ENCODE data around the gene MOG.

Gene MOG

DNA sequence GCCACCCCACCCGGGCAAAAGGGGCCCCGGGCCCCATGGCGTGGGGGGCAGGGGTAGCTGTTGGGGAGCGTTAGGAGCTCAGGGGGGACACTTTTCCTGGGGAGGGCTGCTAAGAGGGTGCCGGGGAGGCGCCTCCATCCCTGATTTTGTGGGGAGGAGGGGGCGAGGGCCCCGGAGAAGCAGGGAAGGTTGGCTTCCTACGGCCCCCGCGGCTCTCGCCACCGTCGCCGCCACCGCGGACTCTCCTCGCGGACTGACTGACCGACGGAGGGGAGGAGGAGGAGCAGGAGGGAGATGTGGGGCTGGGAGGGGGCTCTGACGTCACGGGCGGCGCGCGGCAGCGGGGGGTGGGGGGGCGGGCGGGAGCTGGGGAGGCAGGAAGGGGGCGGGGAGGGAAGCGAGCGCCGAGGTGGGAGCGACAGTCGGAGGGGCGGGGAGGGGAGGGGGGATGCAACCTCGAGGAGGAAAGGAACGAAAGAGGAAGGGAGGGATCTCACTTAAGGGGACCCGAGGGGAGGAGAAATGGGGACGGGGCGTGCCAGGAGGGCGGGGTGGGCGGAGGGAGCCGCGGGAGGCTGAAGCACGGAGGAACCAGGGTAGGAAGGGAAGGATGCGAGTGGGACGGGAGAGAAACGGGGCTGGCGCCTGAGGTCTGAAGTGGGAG, 29.0 kb upstream of the MOG start:
- peak overlapping the region; percentile 44 for H3K27ac ChIP-seq (ENCODE audit: low read length)
- H4K20me1 ChIP-seq (ENCODE audit: insufficient read depth, low read length) = 0 out of 2 replicates have a peak, but pooled peaks cover 7% of the 10 kb centered on the region
- H3K4me1 ChIP-seq (ENCODE audit: insufficient read depth, low read length) = peaks cover 41% of the 10 kb centered on the region
- peak; percentile 84 for DNase-seq
- H3K4me2 ChIP-seq (ENCODE audit: insufficient read depth, low read length) = peak overlapping the region; percentile 66
- no peaks in the 10 kb centered on the region for H3K9me3 ChIP-seq (ENCODE audit: insufficient read depth, low read length, severe bottlenecking)
- H3K9ac ChIP-seq (ENCODE audit: low read depth, low read length) = peak overlapping the region; percentile 49
- H3K27me3 ChIP-seq (ENCODE audit: insufficient read depth, low read length, poor library complexity) = no peaks in the 10 kb centered on the region
- no peak for TF ChIP-seq EZH2 (IDR thresholded peaks at IDR 0.05; ENCODE audit: borderline replicate concordance, low read depth, low read length, severe bottlenecking)
- TF ChIP-seq, protein P1, sequence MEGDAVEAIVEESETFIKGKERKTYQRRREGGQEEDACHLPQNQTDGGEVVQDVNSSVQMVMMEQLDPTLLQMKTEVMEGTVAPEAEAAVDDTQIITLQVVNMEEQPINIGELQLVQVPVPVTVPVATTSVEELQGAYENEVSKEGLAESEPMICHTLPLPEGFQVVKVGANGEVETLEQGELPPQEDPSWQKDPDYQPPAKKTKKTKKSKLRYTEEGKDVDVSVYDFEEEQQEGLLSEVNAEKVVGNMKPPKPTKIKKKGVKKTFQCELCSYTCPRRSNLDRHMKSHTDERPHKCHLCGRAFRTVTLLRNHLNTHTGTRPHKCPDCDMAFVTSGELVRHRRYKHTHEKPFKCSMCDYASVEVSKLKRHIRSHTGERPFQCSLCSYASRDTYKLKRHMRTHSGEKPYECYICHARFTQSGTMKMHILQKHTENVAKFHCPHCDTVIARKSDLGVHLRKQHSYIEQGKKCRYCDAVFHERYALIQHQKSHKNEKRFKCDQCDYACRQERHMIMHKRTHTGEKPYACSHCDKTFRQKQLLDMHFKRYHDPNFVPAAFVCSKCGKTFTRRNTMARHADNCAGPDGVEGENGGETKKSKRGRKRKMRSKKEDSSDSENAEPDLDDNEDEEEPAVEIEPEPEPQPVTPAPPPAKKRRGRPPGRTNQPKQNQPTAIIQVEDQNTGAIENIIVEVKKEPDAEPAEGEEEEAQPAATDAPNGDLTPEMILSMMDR (IDR thresholded peaks at IDR 0.05; ENCODE audit: borderline replicate concordance, extremely low read depth, low read length, poor library complexity, severe bottlenecking) = no peak
- peak overlapping the region; percentile 1 to 56; a peak in 3 of 4 replicates for H3K4me3 ChIP-seq (ENCODE audit: low read depth in 1 of 2, low read length in 2 of 2)
- H2AFZ ChIP-seq (ENCODE audit: low read depth, low read length) = peak overlapping the region; percentile 69
- H3K79me2 ChIP-seq (ENCODE audit: insufficient read depth, low read length) = no peaks in the 10 kb centered on the region
- ATAC-seq (ENCODE audit: insufficient read depth, low read depth) = peak; percentile 51
- H3K36me3 ChIP-seq (ENCODE audit: insufficient read depth, low read length) = peaks cover 8% of the 10 kb centered on the region; the same call in 1 of the 2 replicates

DNA sequence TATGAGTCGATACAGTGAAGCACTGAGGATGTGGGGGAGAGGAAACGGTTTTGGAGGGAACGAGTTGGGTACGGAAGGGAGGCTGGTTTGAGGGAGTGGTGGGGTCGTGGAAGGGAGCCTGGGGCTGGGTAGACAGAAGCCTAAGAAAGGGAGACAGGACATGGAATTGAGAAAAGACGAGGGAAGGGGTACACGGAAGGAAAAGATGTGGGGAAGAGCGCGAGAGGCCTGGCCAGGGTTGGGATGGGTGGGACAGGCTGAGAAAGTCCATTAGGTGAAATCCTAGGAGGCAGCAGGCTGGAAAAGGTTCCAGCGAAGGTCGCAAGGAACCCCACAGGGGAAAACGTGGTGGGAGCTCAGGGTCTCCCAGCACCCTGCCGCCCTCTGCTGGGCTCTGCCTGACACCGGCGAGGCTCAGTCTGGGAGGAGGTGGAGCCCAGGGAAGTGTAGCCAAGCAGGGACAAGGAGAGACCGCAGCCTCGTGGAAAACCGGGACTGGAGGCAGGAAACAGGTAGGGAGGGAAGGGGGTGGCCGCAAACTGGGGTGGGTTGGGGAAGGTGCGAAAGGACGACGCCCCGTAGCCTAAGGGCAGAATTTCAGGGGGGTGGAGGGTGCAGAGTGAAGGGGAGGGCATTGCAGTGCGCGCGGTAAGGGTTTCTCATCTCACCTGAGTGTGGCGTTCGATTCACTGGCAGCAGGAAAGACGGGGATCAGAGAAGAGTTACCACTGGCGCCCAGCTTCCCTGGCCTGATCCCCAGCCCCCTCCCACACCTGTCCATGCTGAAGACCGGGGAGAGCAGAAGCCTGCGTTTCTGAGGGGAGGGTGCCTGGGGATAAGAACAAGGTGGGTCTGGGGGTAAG, 28.2 kb upstream of the MOG start:
- ATAC-seq (ENCODE audit: insufficient read depth, low read depth) = peak; percentile 62
- peak overlapping the region; percentile 44 for H3K27ac ChIP-seq (ENCODE audit: low read length)

DNA sequence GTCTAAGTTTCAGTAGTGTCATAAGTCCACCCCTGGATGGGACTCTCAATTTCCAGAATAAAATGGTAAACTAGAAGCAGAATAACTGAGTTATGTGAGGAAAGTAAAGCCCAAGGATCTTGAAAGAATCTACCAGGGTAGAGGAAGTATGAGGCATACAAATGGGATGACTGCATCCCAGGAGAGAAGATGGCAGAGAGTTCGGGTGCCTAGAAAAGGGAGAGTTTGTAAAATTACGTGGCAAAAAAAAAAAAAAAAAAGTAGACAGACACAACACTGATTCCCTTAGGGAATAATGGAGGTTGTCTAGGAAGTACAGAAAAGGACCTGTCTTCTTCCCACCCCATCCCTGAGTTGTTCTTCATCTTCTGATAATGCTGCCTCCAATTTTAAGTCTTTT, 27.3 kb upstream of the MOG start:
- Histone ChIP-seq H3K27me3 (ENCODE audit: insufficient read depth, low read length, poor library complexity) (no peaks in the 10 kb centered on the region), H3K36me3 (ENCODE audit: insufficient read depth, low read length) (no peaks in the 10 kb centered on the region), H3K9ac (ENCODE audit: low read depth, low read length) (peak overlapping the region; percentile 49; the same call in 1 of the 2 replicates), H3K4me1 (ENCODE audit: insufficient read depth, low read length) (peaks cover 50% of the 10 kb centered on the region), H3K4me2 (ENCODE audit: insufficient read depth, low read length) (peak overlapping the region; percentile 66), H2AFZ (ENCODE audit: low read depth, low read length) (no peak overlapping the region), H3K4me3 (ENCODE audit: low read depth in 1 of 2, low read length in 2 of 2) (peak overlapping the region in 1 of 2 experiments; percentile 56; a peak in 1 of 4 replicates), H3K9me3 (ENCODE audit: insufficient read depth, low read length, severe bottlenecking) (no peaks in the 10 kb centered on the region), H3K27ac (ENCODE audit: low read length) (no peak overlapping the region), H3K79me2 (ENCODE audit: insufficient read depth, low read length) (no peaks in the 10 kb centered on the region), H4K20me1 (ENCODE audit: insufficient read depth, low read length) (0 out of 2 replicates have a peak, but pooled peaks cover 7% of the 10 kb centered on the region)
- ATAC-seq (ENCODE audit: insufficient read depth, low read depth) (no peak), DNase-seq (no peak)
- TF ChIP-seq, protein P1 (IDR thresholded peaks at IDR 0.05; ENCODE audit: borderline replicate concordance, extremely low read depth, low read length, poor library complexity, severe bottlenecking) = no peak
- no peak for TF ChIP-seq EZH2 (IDR thresholded peaks at IDR 0.05; ENCODE audit: borderline replicate concordance, low read depth, low read length, severe bottlenecking)

More for the DNA sequence above, 28.2 kb upstream of the MOG start:
- Histone ChIP-seq H3K36me3 (ENCODE audit: insufficient read depth, low read length) (peaks cover 2% of the 10 kb centered on the region; the same call in 1 of the 2 replicates), H4K20me1 (ENCODE audit: insufficient read depth, low read length) (0 out of 2 replicates have a peak, but pooled peaks cover 7% of the 10 kb centered on the region), H2AFZ (ENCODE audit: low read depth, low read length) (peak overlapping the region; percentile 69), H3K9me3 (ENCODE audit: insufficient read depth, low read length, severe bottlenecking) (no peaks in the 10 kb centered on the region), H3K27me3 (ENCODE audit: insufficient read depth, low read length, poor library complexity) (no peaks in the 10 kb centered on the region), H3K4me2 (ENCODE audit: insufficient read depth, low read length) (peak overlapping the region; percentile 66), H3K4me3 (ENCODE audit: low read depth in 1 of 2, low read length in 2 of 2) (peak overlapping the region; percentile 1 to 56; a peak in 3 of 4 replicates), H3K9ac (ENCODE audit: low read depth, low read length) (peak overlapping the region; percentile 49), H3K79me2 (ENCODE audit: insufficient read depth, low read length) (no peaks in the 10 kb centered on the region), H3K4me1 (ENCODE audit: insufficient read depth, low read length) (peaks cover 47% of the 10 kb centered on the region)
- TF ChIP-seq, protein P1 (IDR thresholded peaks at IDR 0.05; ENCODE audit: borderline replicate concordance, extremely low read depth, low read length, poor library complexity, severe bottlenecking) = peak; percentile 95
- no peak for TF ChIP-seq EZH2 (IDR thresholded peaks at IDR 0.05; ENCODE audit: borderline replicate concordance, low read depth, low read length, severe bottlenecking)
- DNase-seq = peak; percentile 76
